Smooth muscle cell (in vitro differentiated cells): ENCODE measurements around the gene VTI1A. TPM values are rescaled to one million over a fixed set of nuclear protein-coding genes. Genes with fewer than 3 reads are reported as not detected.

Source experiments
- DNase-seq: peaks from one replicate; lab custom pipeline; 2025; ENCODE audit not compliant: unreplicated experiment; lab: John Stamatoyannopoulos, UW
- H2AFZ ChIP-seq: fragments of 200-600 bp; sonication (generic); 2 replicates; pipeline ENCODE4 v1.6.0; 2016; ENCODE audit warnings: antibody characterized with exemption, low read depth, mild to moderate bottlenecking
- H3F3A ChIP-seq: fragments of 200-600 bp; sonication (generic); 2 replicates; pipeline ENCODE4 v1.6.0; 2017; ENCODE audit warnings: antibody characterized with exemption, low read depth
- H3K27ac ChIP-seq: fragments of 200-600 bp; sonication (generic); 2 replicates; pipeline ENCODE4 v1.5.1; 2016; ENCODE audit warnings: low read depth, mild to moderate bottlenecking
- H3K27me3 ChIP-seq: fragments of 200-600 bp; sonication (generic); 2 replicates; pipeline ENCODE4 v1.6.1; 2016; ENCODE audit warnings: low read depth, mild to moderate bottlenecking
- H3K36me3 ChIP-seq: fragments of 200-600 bp; sonication (generic); 2 replicates; pipeline ENCODE4 v1.5.1; 2016; ENCODE audit warnings: low read depth
- H3K4me1 ChIP-seq: fragments of 200-600 bp; sonication (generic); 2 replicates; pipeline ENCODE4 v1.5.1; 2016; ENCODE audit warnings: low read depth
- H3K4me2 ChIP-seq: fragments of 200-600 bp; sonication (generic); 2 replicates; pipeline ENCODE4 v1.6.0; 2016; ENCODE audit warnings: mild to moderate bottlenecking
- H3K4me3 ChIP-seq: fragments of 200-600 bp; sonication (generic); 2 replicates; pipeline ENCODE4 v1.5.1; 2016; ENCODE audit warnings: mild to moderate bottlenecking
- H3K79me2 ChIP-seq: fragments of 200-600 bp; sonication (generic); 2 replicates; pipeline ENCODE4 v1.6.0; 2016; ENCODE audit warnings: low read depth, mild to moderate bottlenecking
- H3K9ac ChIP-seq: fragments of 200-600 bp; sonication (generic); 2 replicates; pipeline ENCODE4 v1.6.0; 2016; ENCODE audit warnings: low read depth
- H3K9me3 ChIP-seq: fragments of 200-600 bp; sonication (generic); replicated peaks from 2 replicates; pipeline ENCODE4 v1.5.1; 2016; ENCODE audit warnings: low read depth
- H4K20me1 ChIP-seq: fragments of 200-600 bp; sonication (generic); 2 replicates; pipeline ENCODE4 v1.6.0; 2016; ENCODE audit warnings: low read depth
- WGBS: methylation state at CpG from one replicate; pipeline ENCODE4 v1.1.7; 2016; ENCODE audit warnings: low lambda C conversion rate; 5-methylcytosine and 5-hydroxymethylcytosine counted together
- polyA plus RNA-seq: library from polyadenylated mRNA; unstranded; fragments of >200 nt; fragmentation: Nextera tagmentation; extraction: Ambion mirVana; gene quantifications from 2 replicates; pipeline ENCODE4 v1.2.1, GENCODE V29; 2016
- total RNA-seq: library from RNA; depleted of rRNA; stranded (reverse); fragments of >200 nt; gene quantifications from 2 replicates; pipeline ENCODE4 v1.2.3, GENCODE V29; 2014
- TF ChIP-seq, protein P1 (sequence below): fragments of 200-600 bp; sonication (generic); IDR thresholded peaks from 2 replicates; pipeline ENCODE4 v1.5.1; 2017; ENCODE audit warnings: borderline replicate concordance, mild to moderate bottlenecking, antibody characterized with exemption; ENCODE audit not compliant: insufficient read depth, poor library complexity, severe bottlenecking

VTI1A gene
- total and polyA plus RNA-seq, 2 experiments from 2014 or later, result 14.0 to 21.8 TPM

- Histone ChIP-seq H3K4me3 (no peak overlapping the region), H4K20me1 (no peaks in the 10 kb centered on the region), H3K36me3 (no peaks in the 10 kb centered on the region), H3K27me3 (no peaks in the 10 kb centered on the region), H3K4me2 (peak overlapping the region; percentile 56), H2AFZ (no peak overlapping the region), H3K4me1 (peaks cover 15% of the 10 kb centered on the region), H3F3A (no peaks in the 10 kb centered on the region), H3K79me2 (no peaks in the 10 kb centered on the region), H3K9me3 (no peaks in the 10 kb centered on the region), H3K27ac (no peak overlapping the region), H3K9ac (no peak overlapping the region)
- WGBS, result 48% methylated on average over 2 of the region's 2 CpGs
- TF ChIP-seq, protein P1, sequence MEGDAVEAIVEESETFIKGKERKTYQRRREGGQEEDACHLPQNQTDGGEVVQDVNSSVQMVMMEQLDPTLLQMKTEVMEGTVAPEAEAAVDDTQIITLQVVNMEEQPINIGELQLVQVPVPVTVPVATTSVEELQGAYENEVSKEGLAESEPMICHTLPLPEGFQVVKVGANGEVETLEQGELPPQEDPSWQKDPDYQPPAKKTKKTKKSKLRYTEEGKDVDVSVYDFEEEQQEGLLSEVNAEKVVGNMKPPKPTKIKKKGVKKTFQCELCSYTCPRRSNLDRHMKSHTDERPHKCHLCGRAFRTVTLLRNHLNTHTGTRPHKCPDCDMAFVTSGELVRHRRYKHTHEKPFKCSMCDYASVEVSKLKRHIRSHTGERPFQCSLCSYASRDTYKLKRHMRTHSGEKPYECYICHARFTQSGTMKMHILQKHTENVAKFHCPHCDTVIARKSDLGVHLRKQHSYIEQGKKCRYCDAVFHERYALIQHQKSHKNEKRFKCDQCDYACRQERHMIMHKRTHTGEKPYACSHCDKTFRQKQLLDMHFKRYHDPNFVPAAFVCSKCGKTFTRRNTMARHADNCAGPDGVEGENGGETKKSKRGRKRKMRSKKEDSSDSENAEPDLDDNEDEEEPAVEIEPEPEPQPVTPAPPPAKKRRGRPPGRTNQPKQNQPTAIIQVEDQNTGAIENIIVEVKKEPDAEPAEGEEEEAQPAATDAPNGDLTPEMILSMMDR, result peak; percentile 54
- DNase-seq, result no peak
Observed at GRCh38 chr10:112775381-112775780, 328.4 kb downstream of the VTI1A start.

- no peak for DNase-seq
- TF ChIP-seq, protein P1, result no peak
- H3K4me3 ChIP-seq, result no peak overlapping the region
- H3K27me3 ChIP-seq, result no peaks in the 10 kb centered on the region
- WGBS, result 30% methylated on average over 14 of the region's 14 CpGs
- no peaks in the 10 kb centered on the region for H3F3A ChIP-seq
- no peak overlapping the region for H3K9ac ChIP-seq
- no peaks in the 10 kb centered on the region for H3K79me2 ChIP-seq
- H3K27ac ChIP-seq, result no peak overlapping the region
- H4K20me1 ChIP-seq, result no peaks in the 10 kb centered on the region
- H3K9me3 ChIP-seq, result no peaks in the 10 kb centered on the region
- peak overlapping the region; percentile 56 for H3K4me2 ChIP-seq
- H2AFZ ChIP-seq, result no peak overlapping the region
- H3K36me3 ChIP-seq, result no peaks in the 10 kb centered on the region
- H3K4me1 ChIP-seq, result peaks cover 15% of the 10 kb centered on the region
Observed at GRCh38 chr10:112775892-112776674, 329.1 kb downstream of the VTI1A start.

DNA sequence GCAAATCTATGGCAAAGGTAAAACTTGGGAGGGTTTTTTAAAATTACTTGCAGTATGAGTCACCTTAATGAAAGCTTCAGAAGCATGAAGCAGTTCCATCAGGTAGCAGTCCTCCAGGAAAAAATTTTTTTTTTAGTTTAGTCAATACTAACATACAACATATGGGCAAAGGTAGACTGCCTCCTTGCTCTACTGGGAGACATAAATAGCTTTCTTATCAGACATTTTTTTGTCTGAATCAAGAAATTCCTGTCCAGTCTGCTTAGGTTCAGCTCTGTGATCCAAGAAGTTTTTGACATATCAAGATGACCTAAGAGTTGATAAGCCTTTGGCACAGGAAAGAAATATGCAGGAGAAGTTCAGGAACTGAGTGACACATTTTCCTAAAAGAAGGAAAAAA, 331.6 kb downstream of the VTI1A start:
- H3F3A ChIP-seq, result no peaks in the 10 kb centered on the region
- H2AFZ ChIP-seq, result no peak overlapping the region
- H3K27me3 ChIP-seq, result no peaks in the 10 kb centered on the region
- H3K9me3 ChIP-seq, result no peaks in the 10 kb centered on the region
- DNase-seq, result no peak
- H3K4me2 ChIP-seq, result peak overlapping the region; percentile 54
- H3K4me1 ChIP-seq, result peaks cover 15% of the 10 kb centered on the region
- TF ChIP-seq, protein P1, result no peak
- H3K9ac ChIP-seq, result no peak overlapping the region
- peak overlapping the region; percentile 0 for H3K27ac ChIP-seq
- H3K79me2 ChIP-seq, result no peaks in the 10 kb centered on the region
- no peaks in the 10 kb centered on the region for H3K36me3 ChIP-seq
- no peak overlapping the region for H3K4me3 ChIP-seq
- no peaks in the 10 kb centered on the region for H4K20me1 ChIP-seq
